HepG2 (cell line): ENCODE data around the gene CHD2. TPM values are rescaled to one million over a fixed set of nuclear protein-coding genes. Genes with fewer than 3 reads are reported as not detected.

ENCODE experiments used
- ATAC-seq: fragments of 200-7000 bp; cut with Tn5 transposase; 3 replicates; pipeline ENCODE4 v1.9.1; 2020; ENCODE audit warnings: mild to moderate bottlenecking, moderate library complexity
- BruUV-seq: library from RNA; stranded (reverse); fragments of 400-500 nt; replicated peaks from 2 replicates; lab custom pipeline; 2021; lab: Mats Ljungman, UMichigan
- CTCF ChIA-PET: fragments of 300-600 bp; formaldehyde crosslinking; extraction: SDS; loops from one replicate; lab custom pipeline; 2021; ENCODE audit warnings: low total read pairs, inconsistent platforms, low intra/inter-chr PET ratio; lab: Yijun Ruan, JAX
- POLR2A ChIA-PET: fragments of 350-600 bp; sonication (Branson Sonifier 250); formaldehyde crosslinking; loops from one replicate; lab custom pipeline; 2020; ENCODE audit warnings: antibody characterized with exemption, inconsistent platforms; lab: Yijun Ruan, JAX
- DNase-seq: peaks from one replicate; pipeline ENCODE4 v3.0.0-alpha.2; 2015; ENCODE audit warnings: low spot score
- FAIRE-seq: peaks from 3 replicates; lab custom pipeline; 2011; peaks lifted over from hg19 to GRCh38; lab: Jason Lieb, UNC
- H2AFZ ChIP-seq: one replicate; pipeline ENCODE4 v1.6.1; 2011; ENCODE audit warnings: low read length, inconsistent platforms
- H3K27ac ChIP-seq: fragments of 300-600 bp; 3 replicates; pipeline ENCODE4 v1.8.0; 2011; ENCODE audit warnings: mixed run types, mild to moderate bottlenecking, mixed read lengths, low read length, inconsistent platforms; ENCODE audit not compliant: insufficient read depth; ENCODE audit errors: extremely low read length
- H3K27me3 ChIP-seq, 2 experiments: fragments of 200-600 bp in 1 of 2; 2 replicates in 1 of 2; 3 replicates in 1 of 2; pipeline versions ENCODE4 v1.6.0 to v1.8.0; 2011; ENCODE audit warnings: low read length in 2 of 2, mild to moderate bottlenecking in 2 of 2, moderate library complexity in 2 of 2, inconsistent platforms in 1 of 2; ENCODE audit not compliant: insufficient read depth in 2 of 2, control insufficient read depth in 1 of 2
- H3K36me3 ChIP-seq, 2 experiments: fragments of 200-600 bp in 1 of 2; replicated peaks in 1 of 2; 2 replicates in 1 of 2; 3 replicates in 1 of 2; pipeline versions ENCODE4 v1.5.1 to v1.8.0; 2011; ENCODE audit warnings: low read length in 2 of 2, inconsistent platforms in 1 of 2; ENCODE audit not compliant: insufficient read depth in 2 of 2, control insufficient read depth in 1 of 2
- H3K4me1 ChIP-seq: 2 replicates; pipeline ENCODE4 v1.5.1; 2012; ENCODE audit warnings: low read length, inconsistent platforms; ENCODE audit not compliant: insufficient read depth
- H3K4me2 ChIP-seq: 2 replicates; pipeline ENCODE4 v1.6.0; 2011; ENCODE audit warnings: low read depth, low read length, inconsistent platforms
- H3K4me3 ChIP-seq, 3 experiments: fragments of 200-600 bp in 1 of 3; sonication (generic), shearing (Covaris generic) in 1 of 3; replicated peaks in 1 of 3; 2 replicates each; pipeline ENCODE4 v1.5.1; 2011 to 2016; ENCODE audit warnings: low read length in 3 of 3, inconsistent platforms in 2 of 3, low read depth in 2 of 3, mild to moderate bottlenecking in 2 of 3, control low read depth in 1 of 3, mixed read lengths in 1 of 3; ENCODE audit not compliant: insufficient read depth in 1 of 3
- H3K79me2 ChIP-seq: one replicate; pipeline ENCODE4 v1.6.1; 2011; ENCODE audit warnings: low read length, inconsistent platforms; ENCODE audit not compliant: insufficient read depth
- H3K9ac ChIP-seq: 2 replicates; pipeline ENCODE4 v1.6.0; 2011; ENCODE audit warnings: mild to moderate bottlenecking, low read depth, low read length, inconsistent platforms; ENCODE audit not compliant: insufficient read depth
- H3K9me3 ChIP-seq: 2 replicates; pipeline ENCODE4 v1.5.1; 2012; ENCODE audit warnings: mild to moderate bottlenecking, low read length
- H4K20me1 ChIP-seq: 2 replicates; pipeline ENCODE4 v1.6.0; 2011; ENCODE audit warnings: inconsistent platforms, mild to moderate bottlenecking, low read length, moderate library complexity; ENCODE audit not compliant: insufficient read depth
- CTCF ChIP-seq: sonication (generic); formaldehyde crosslinking; IDR thresholded peaks from 2 replicates; pipeline ENCODE4 v1.5.0; 2020; ENCODE audit warnings: mild to moderate bottlenecking, missing genetic modification reagents, moderate library complexity
- KIAA2018 ChIP-seq: sonication (generic); formaldehyde crosslinking; IDR thresholded peaks from 2 replicates; pipeline ENCODE4 v1.5.0; 2020; ENCODE audit warnings: mild to moderate bottlenecking, missing genetic modification reagents, borderline replicate concordance
- STAG1 ChIP-seq: sonication (generic); formaldehyde crosslinking; IDR thresholded peaks from 2 replicates; pipeline ENCODE4 v1.4.0; 2020; ENCODE audit warnings: missing genetic modification reagents
- WGBS: methylation state at CpG from one replicate; pipeline ENCODE4 v1.1.6; 2017; ENCODE audit warnings: low lambda C conversion rate; 5-methylcytosine and 5-hydroxymethylcytosine counted together
- in situ Hi-C: cut with HindIII; loops from 2 replicates; pipeline ENCODE4 v1.10.0; 2017; ENCODE audit warnings: low pct_unique_long_range_greater_than_20kb; ENCODE audit not compliant: extremely low pct_ligation_motif_present
- intact Hi-C: fragments of 100-400 bp; cut with micrococcal nuclease; formaldehyde crosslinking; loops from one replicate; pipeline ENCODE4 v1.10.0; 2022; ENCODE audit not compliant: unreplicated experiment
- polyA plus RNA-seq, 8 experiments: library from polyadenylated mRNA; depleted of rRNA in 3 of 8; stranded (reverse) in 7 of 8; unstranded in 1 of 8; fragments of >200 nt; fragmentation: Illumina TruSeq in 4 of 8; extraction: Trizol in 4 of 8; gene quantifications; 2 replicates each; pipeline versions ENCODE4 v1.2.1 to v1.2.3, GENCODE V29; 2011 to 2016; ENCODE audit warnings: low read depth in 4 of 8, missing spikeins in 1 of 8, mixed read lengths in 1 of 8; ENCODE audit not compliant: insufficient read depth in 1 of 8
- total RNA-seq, 5 experiments: library from RNA; depleted of rRNA; stranded (reverse); fragments of >200 nt; fragmentation: Illumina TruSeq; extraction: Trizol; gene quantifications; 2 replicates each; pipeline ENCODE4 v1.2.3, GENCODE V29; 2016; ENCODE audit warnings: low read depth in 1 of 5

The CHD2 gene
- total and polyA plus RNA-seq, 2 of the 13 experiments (the other 11 are each of a cell fraction or from before 2014, with no cell fraction given), result 54.0 to 54.1 TPM

GRCh38 chr15:93052090-93052879 lies 152.2 kb downstream of the CHD2 start:
- no peaks in the 10 kb centered on the region for H4K20me1 ChIP-seq
- no peaks in the 10 kb centered on the region for H3K36me3 ChIP-seq
- POLR2A ChIA-PET, result no interaction called here
- ATAC-seq, result peak; percentile 60
- H3K4me1 ChIP-seq, result no peaks in the 10 kb centered on the region
- H2AFZ ChIP-seq, result no peak overlapping the region
- in situ Hi-C loops, result no loop called here
- peak; percentile 66 for TF ChIP-seq STAG1
- no peak for TF ChIP-seq KIAA2018 (CRISPR knock-in tag)
- peak; percentile 62 for TF ChIP-seq CTCF (CRISPR knock-in tag)
- TF ChIP-seq, all 625 proteins: peak for 2
- H3K4me3 ChIP-seq, result no peak overlapping the region
- BruUV-seq, result no TSS peak
- intact Hi-C loops, result no loop called here
- no peak for FAIRE-seq
- peaks cover 10 to 49% of the 10 kb centered on the region in 2 experiments; a peak in 4 of 5 replicates for H3K27me3 ChIP-seq
- no peaks in the 10 kb centered on the region for H3K79me2 ChIP-seq
- no peak for DNase-seq
- 46% methylated on average over 7 of the region's 39 CpGs for WGBS
- H3K9ac ChIP-seq, result no peak overlapping the region
- CTCF ChIA-PET, result no interaction called here
- no peak overlapping the region for H3K4me2 ChIP-seq
- no peak overlapping the region for H3K27ac ChIP-seq
- H3K9me3 ChIP-seq, result no peaks in the 10 kb centered on the region
